CD4-positive, alpha-beta T cell treated with Interleukin-10 for 1 hour (primary cell): ENCODE data around the gene SLN.

Experiments
- DNase-seq: peaks from one replicate; pipeline ENCODE4 v3.0.0-alpha.2; 2020

Gene SLN

GRCh38 chr11:107719073-107719472 is 7.2 kb upstream of the SLN start:
- DNase-seq: no peak

- no peak for DNase-seq
Measured at GRCh38 chr11:107716884-107717532, 5.2 kb upstream of the SLN start.

DNA sequence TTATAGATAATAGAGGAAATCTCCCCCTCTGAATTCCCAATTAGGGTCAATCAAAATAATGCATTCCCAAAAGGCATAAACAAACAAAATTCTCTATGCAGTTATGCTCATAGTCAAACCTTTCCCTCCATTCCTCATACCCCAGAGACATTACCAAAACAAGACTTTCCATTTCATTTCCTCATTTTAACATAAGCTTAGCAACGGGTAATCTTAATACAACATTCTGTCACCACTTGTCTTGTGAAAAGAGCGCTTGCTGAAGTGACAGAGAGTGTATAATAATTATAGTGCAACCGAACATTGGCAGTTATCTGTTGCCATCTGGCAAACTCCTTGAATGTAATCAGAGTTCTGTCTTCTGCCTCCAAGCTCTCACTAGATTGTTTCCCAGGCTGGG is 1.2 kb upstream of the SLN start:
- DNase-seq: no peak

DNA sequence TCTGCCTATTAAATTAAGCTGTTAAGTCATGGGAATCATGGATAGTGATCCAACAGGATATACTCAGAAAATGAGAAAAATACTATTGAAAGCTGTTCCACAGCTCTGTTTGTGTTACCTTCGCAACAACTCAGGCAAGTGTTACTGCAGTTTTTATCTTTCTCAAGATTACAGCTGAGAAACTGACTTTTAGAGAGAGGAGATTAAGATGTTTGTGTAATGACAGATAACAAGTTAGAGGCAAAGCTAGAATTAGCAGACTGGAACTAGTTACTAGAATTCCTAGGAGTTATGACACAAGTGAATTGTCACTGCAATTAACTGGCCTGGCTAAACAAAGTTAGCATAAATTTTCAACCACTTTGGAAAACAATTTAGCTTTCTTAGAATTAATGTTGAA is 1.6 kb downstream of the SLN start:
- DNase-seq: no peak

GRCh38 chr11:107708792-107709191 is 3.1 kb downstream of the SLN start:
- DNase-seq: no peak

- no peak for DNase-seq
Measured at GRCh38 chr11:107707807-107708206, 4.0 kb downstream of the SLN start.

GRCh38 chr11:107707215-107707671 is 4.6 kb downstream of the SLN start:
- DNase-seq: no peak

DNA sequence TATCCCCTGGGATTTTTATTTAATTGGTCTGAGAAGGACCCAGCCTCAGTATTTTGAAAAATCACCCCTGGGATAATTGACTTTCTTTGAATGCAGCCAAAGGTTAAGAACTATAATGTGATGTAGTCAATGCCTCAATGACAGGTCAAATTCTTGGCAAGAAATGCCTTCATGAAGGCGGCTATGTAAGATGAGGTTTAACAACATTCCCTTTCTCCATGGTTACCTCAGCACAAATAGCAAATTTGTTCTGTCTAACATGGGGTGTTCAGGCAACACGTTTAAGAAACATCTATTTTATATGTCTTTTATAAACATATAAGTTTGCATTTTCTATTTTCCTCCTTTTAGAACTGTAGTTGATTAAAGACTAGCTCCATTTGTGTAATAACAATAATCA is 5.3 kb downstream of the SLN start:
- no peak for DNase-seq

GRCh38 chr11:107705027-107705426 is 6.8 kb downstream of the SLN start:
- no peak for DNase-seq

GRCh38 chr11:107704451-107704850 is 7.4 kb downstream of the SLN start:
- no peak for DNase-seq

GRCh38 chr11:107702723-107703122 is 9.1 kb downstream of the SLN start:
- DNase-seq: no peak

- no peak for DNase-seq
Measured at GRCh38 chr11:107702109-107702660, 9.7 kb downstream of the SLN start.

GRCh38 chr11:107699371-107700285 is 12.2 kb downstream of the SLN start:
- DNase-seq: no peak

- no peak for DNase-seq
Measured at GRCh38 chr11:107697291-107697690, 14.6 kb downstream of the SLN start.

- DNase-seq: no peak
Measured at GRCh38 chr11:107696140-107696539, 15.7 kb downstream of the SLN start.

DNA sequence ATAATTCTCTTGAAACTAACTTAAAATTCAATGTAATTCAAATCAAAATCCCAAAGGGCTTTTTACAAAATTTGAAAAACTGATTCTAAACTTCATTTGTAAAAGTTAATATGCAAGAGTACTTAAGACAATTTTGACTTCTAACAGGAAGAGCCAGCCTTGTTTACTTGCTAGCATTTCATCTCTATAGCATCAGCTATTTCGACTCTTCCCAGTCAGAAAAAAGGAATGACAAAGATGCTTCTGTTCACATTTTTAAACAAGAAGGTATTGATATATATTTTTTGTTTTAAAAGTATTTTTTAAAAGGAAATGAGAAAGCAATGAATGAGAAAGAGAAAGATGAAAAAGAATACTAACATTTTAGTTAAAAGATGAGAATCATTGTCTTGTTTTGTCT is 16.4 kb downstream of the SLN start:
- DNase-seq: no peak

GRCh38 chr11:107691000-107691750 is 20.7 kb downstream of the SLN start:
- DNase-seq: no peak

GRCh38 chr11:107689317-107690202 is 22.3 kb downstream of the SLN start:
- DNase-seq: peak; percentile 61

GRCh38 chr11:107688322-107688918 is 23.4 kb downstream of the SLN start:
- no peak for DNase-seq

DNA sequence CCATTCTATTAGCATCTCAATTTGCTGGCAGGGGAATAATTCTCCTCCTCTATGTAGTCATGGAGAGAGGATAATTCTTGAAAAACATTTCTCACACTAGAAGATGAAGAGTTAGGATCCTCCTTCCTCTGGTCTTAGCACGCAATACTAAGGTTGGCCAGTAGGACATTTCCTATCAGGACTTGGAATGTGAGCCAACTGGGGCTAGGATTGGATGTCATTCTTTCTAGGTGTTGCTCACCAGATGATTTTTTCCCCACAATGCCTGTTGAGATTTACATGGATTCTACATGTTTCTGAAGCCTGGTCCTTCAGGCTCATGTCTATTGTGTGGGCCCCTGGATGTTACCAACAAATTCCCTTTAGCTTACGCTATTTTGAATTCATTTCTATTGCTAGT is 28.0 kb downstream of the SLN start:
- no peak for DNase-seq

- DNase-seq: no peak
Measured at GRCh38 chr11:107683061-107683460, 28.8 kb downstream of the SLN start.

DNA sequence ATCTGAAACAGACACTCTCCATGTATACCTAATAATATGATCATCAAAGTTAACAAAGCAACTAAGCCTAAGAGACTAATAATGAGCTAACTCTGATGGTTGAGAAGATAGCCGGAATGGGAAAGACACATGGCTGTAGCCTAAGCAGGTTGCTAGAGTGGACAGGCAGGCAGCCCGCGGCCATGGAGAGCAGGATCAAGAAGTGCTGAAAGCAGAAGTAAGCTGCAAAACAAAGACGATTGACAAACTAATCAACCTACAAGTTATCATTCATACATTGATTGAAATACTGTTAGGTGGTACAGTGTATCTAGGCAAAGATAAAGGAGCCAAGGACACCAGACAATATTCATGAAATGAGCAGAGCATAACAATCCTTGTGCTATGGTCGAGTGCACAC is 29.3 kb downstream of the SLN start:
- no peak for DNase-seq
